Mesenchymal stem cell (in vitro differentiated cells and primary cell): ENCODE data around the gene ANO4.

Source experiments
- DNase-seq: peaks from one replicate; pipeline ENCODE4 v3.0.0-alpha.2; 2013
- H2AFZ ChIP-seq: one replicate; pipeline ENCODE4 v1.6.1; 2013; ENCODE audit warnings: low read depth, mild to moderate bottlenecking, control low read depth, inconsistent platforms, low read length, moderate library complexity
- H2AK5ac ChIP-seq: 2 replicates; pipeline ENCODE4 v1.6.1; 2013; ENCODE audit warnings: low read length, moderate library complexity, mild to moderate bottlenecking, inconsistent platforms; ENCODE audit not compliant: severe bottlenecking
- H2BK120ac ChIP-seq: one replicate; pipeline ENCODE4 v1.6.1; 2013; ENCODE audit warnings: low read depth, mild to moderate bottlenecking, inconsistent platforms, low read length, moderate library complexity
- H2BK12ac ChIP-seq, 2 experiments: one replicate each; pipeline ENCODE4 v1.6.1; 2013; ENCODE audit warnings: inconsistent platforms in 2 of 2, low read length in 2 of 2, mild to moderate bottlenecking in 2 of 2, moderate library complexity in 2 of 2, control low read depth in 1 of 2
- H2BK15ac ChIP-seq: one replicate; pipeline ENCODE4 v1.6.1; 2013; ENCODE audit warnings: mild to moderate bottlenecking, low read depth, inconsistent platforms; ENCODE audit not compliant: poor library complexity, severe bottlenecking
- H2BK5ac ChIP-seq: 2 replicates; pipeline ENCODE4 v1.6.1; 2013; ENCODE audit warnings: low read depth, mild to moderate bottlenecking, low read length, control low read depth, inconsistent platforms; ENCODE audit not compliant: poor library complexity, severe bottlenecking
- H3K14ac ChIP-seq, 2 experiments: one replicate each; pipeline ENCODE4 v1.6.1; 2013; ENCODE audit warnings: inconsistent platforms in 2 of 2, low read length in 2 of 2, control low read depth in 1 of 2, mild to moderate bottlenecking in 1 of 2, moderate library complexity in 1 of 2
- H3K18ac ChIP-seq, 2 experiments: one replicate each; pipeline ENCODE4 v1.6.1; 2013; ENCODE audit warnings: inconsistent platforms in 2 of 2, low read length in 2 of 2, control low read depth in 1 of 2, low read depth in 1 of 2, mild to moderate bottlenecking in 1 of 2
- H3K23ac ChIP-seq, 2 experiments: one replicate each; pipeline ENCODE4 v1.6.1; 2013; ENCODE audit warnings: inconsistent platforms in 2 of 2, low read length in 2 of 2, mild to moderate bottlenecking in 2 of 2, moderate library complexity in 2 of 2, control low read depth in 1 of 2
- H3K27ac ChIP-seq: 2 replicates; pipeline ENCODE4 v1.5.1; 2013; ENCODE audit warnings: mild to moderate bottlenecking, moderate library complexity, low read length, control low read depth, inconsistent platforms; ENCODE audit not compliant: poor library complexity, severe bottlenecking
- H3K27me3 ChIP-seq, 2 experiments: 2 replicates each; pipeline versions ENCODE4 v1.6.1 to v1.7.0; 2013; ENCODE audit warnings: low read length in 2 of 2, mild to moderate bottlenecking in 2 of 2, moderate library complexity in 2 of 2, control low read depth in 1 of 2, inconsistent platforms in 1 of 2; ENCODE audit not compliant: control insufficient read depth in 1 of 2, insufficient read depth in 1 of 2
- H3K36me3 ChIP-seq, 2 experiments: 2 replicates each; pipeline versions ENCODE4 v1.6.1 to v1.7.0; 2013; ENCODE audit warnings: low read length in 2 of 2, control low read depth in 1 of 2, inconsistent platforms in 1 of 2, low read depth in 1 of 2, mild to moderate bottlenecking in 1 of 2; ENCODE audit not compliant: insufficient read depth in 2 of 2, control insufficient read depth in 1 of 2
- H3K4ac ChIP-seq, 2 experiments: one replicate each; pipeline ENCODE4 v1.6.1; 2013; ENCODE audit warnings: inconsistent platforms in 2 of 2, low read length in 2 of 2, mild to moderate bottlenecking in 2 of 2, moderate library complexity in 2 of 2, control low read depth in 1 of 2, low read depth in 1 of 2
- H3K4me1 ChIP-seq: 2 replicates; pipeline ENCODE4 v1.6.1; 2013; ENCODE audit warnings: low read depth, low read length, control low read depth; ENCODE audit not compliant: control insufficient read depth, insufficient read depth
- H3K4me2 ChIP-seq: 2 replicates; pipeline ENCODE4 v1.6.1; 2013; ENCODE audit warnings: low read length, mild to moderate bottlenecking, inconsistent platforms; ENCODE audit not compliant: poor library complexity, severe bottlenecking
- H3K4me3 ChIP-seq, 2 experiments: 2 replicates each; pipeline versions ENCODE4 v1.5.1 to v1.7.0; 2013; ENCODE audit warnings: low read length in 2 of 2, mild to moderate bottlenecking in 2 of 2, control low read depth in 1 of 2, low read depth in 1 of 2; ENCODE audit not compliant: insufficient read depth in 1 of 2
- H3K79me1 ChIP-seq: replicated peaks from 2 replicates; pipeline ENCODE4 v1.6.1; 2013; ENCODE audit warnings: mild to moderate bottlenecking, control low read depth, low read length, inconsistent platforms; ENCODE audit not compliant: poor library complexity, severe bottlenecking
- H3K9ac ChIP-seq: 2 replicates; pipeline ENCODE4 v1.7.0; 2013; ENCODE audit warnings: mild to moderate bottlenecking, low read length, moderate library complexity
- H3K9me3 ChIP-seq: 2 replicates; pipeline ENCODE4 v1.7.0; 2013; ENCODE audit warnings: mild to moderate bottlenecking, low read length; ENCODE audit not compliant: control insufficient read depth
- H4K8ac ChIP-seq: one replicate; pipeline ENCODE4 v1.6.1; 2013; ENCODE audit warnings: inconsistent platforms, mild to moderate bottlenecking, low read length, moderate library complexity
- H4K91ac ChIP-seq: one replicate; pipeline ENCODE4 v1.6.1; 2013; ENCODE audit warnings: mild to moderate bottlenecking, low read length, inconsistent platforms
- WGBS: methylation state at CpG from one replicate; pipeline ENCODE4 v1.1.7; 2013; ENCODE audit warnings: mixed read lengths; 5-methylcytosine and 5-hydroxymethylcytosine counted together

Gene ANO4

DNA sequence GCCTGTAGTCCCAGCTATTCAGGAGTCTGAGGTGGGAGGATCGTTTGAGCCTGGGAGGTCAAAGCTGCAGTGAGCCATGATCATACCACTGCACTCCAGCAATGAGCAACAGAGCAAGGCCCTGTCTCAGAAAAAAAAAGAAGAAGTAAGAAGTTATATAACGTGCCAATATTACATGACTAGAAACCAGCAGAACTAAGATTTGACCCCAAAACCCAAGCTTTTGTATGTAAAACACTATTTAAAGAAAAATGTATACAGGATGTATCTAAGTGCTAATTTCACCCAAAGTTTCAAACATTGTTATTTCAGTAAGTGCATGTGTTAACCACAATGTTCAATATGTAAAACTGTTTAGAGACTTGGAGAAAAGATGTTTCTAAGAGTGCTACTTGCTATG is 320.8 kb downstream of the ANO4 start:
- Histone ChIP-seq H3K4me1 (no peaks in the 10 kb centered on the region), H3K4ac (no peak overlapping the region), H3K27me3 (no peaks in the 10 kb centered on the region), H2BK15ac (no peak overlapping the region), H2AK5ac (no peak overlapping the region), H3K36me3 (no peaks in the 10 kb centered on the region), H3K14ac (no peak overlapping the region), H2BK120ac (no peak overlapping the region), H3K9ac (no peak overlapping the region), H4K8ac (no peak overlapping the region), H2BK12ac (no peak overlapping the region), H3K79me1 (no peaks in the 10 kb centered on the region), H3K4me3 (no peak overlapping the region), H3K4me2 (no peak overlapping the region), H2AFZ (no peak overlapping the region), H2BK5ac (no peak overlapping the region), H3K9me3 (no peaks in the 10 kb centered on the region), H3K27ac (no peak overlapping the region), H3K23ac (no peak overlapping the region), H4K91ac (no peak overlapping the region), H3K18ac (no peak overlapping the region)
- WGBS, result 70% methylated on average over 1 of the region's 2 CpGs
- DNase-seq, result no peak

DNA sequence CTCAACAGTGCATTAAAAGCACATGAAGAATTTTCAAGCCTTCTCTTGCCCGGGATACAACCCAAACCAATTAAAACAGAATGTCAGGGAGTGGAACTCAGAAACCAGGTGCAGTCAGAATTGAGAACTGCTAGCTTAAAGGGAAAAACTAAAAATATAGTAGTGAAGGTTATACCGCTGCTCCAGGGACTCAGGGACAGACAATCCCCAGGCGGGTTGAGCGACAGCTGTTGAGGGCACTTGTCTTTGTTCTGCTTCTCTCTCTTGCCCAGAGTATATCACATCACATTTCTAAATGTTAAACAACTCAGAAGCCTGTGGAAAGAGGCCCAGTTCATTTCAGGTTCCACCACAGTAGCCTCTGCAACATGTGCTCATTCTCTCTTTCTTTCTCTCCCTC is 322.3 kb downstream of the ANO4 start:
- Histone ChIP-seq H2BK15ac (no peak overlapping the region), H3K18ac (no peak overlapping the region), H4K91ac (no peak overlapping the region), H3K4ac (no peak overlapping the region), H3K4me3 (no peak overlapping the region), H3K27ac (no peak overlapping the region), H3K4me2 (no peak overlapping the region), H3K14ac (no peak overlapping the region), H3K23ac (no peak overlapping the region), H4K8ac (no peak overlapping the region), H2AK5ac (no peak overlapping the region), H2AFZ (no peak overlapping the region), H3K9me3 (no peaks in the 10 kb centered on the region), H2BK5ac (no peak overlapping the region), H3K79me1 (no peaks in the 10 kb centered on the region), H3K36me3 (no peaks in the 10 kb centered on the region), H3K9ac (no peak overlapping the region), H3K27me3 (no peaks in the 10 kb centered on the region), H2BK120ac (no peak overlapping the region), H2BK12ac (no peak overlapping the region), H3K4me1 (no peaks in the 10 kb centered on the region)
- WGBS, result 100% methylated on average over 3 of the region's 4 CpGs
- no peak for DNase-seq

- Histone ChIP-seq H3K36me3 (no peaks in the 10 kb centered on the region), H2BK120ac (no peak overlapping the region), H3K23ac (no peak overlapping the region), H3K9ac (no peak overlapping the region), H3K18ac (no peak overlapping the region), H3K14ac (no peak overlapping the region), H4K8ac (no peak overlapping the region), H3K9me3 (no peaks in the 10 kb centered on the region), H2AK5ac (no peak overlapping the region), H3K4me3 (no peak overlapping the region), H3K79me1 (no peaks in the 10 kb centered on the region), H2BK5ac (no peak overlapping the region), H3K4me1 (no peaks in the 10 kb centered on the region), H2BK12ac (no peak overlapping the region), H3K4me2 (no peak overlapping the region), H2BK15ac (no peak overlapping the region), H2AFZ (no peak overlapping the region), H3K27me3 (no peaks in the 10 kb centered on the region), H3K27ac (no peak overlapping the region), H4K91ac (no peak overlapping the region), H3K4ac (no peak overlapping the region)
- WGBS, result no CpG with 5 or more reads among the region's 2 CpGs
- no peak for DNase-seq
These were observed 323.3 kb downstream of the ANO4 start for GRCh38 chr12:101117842-101118241.

- Histone ChIP-seq H2BK15ac (no peak overlapping the region), H3K14ac (peak overlapping the region in 1 of 2 experiments; percentile 88), H2BK5ac (no peak overlapping the region), H3K36me3 (no peaks in the 10 kb centered on the region), H2BK120ac (no peak overlapping the region), H2AFZ (no peak overlapping the region), H3K9me3 (no peaks in the 10 kb centered on the region), H3K27ac (no peak overlapping the region), H3K4me2 (no peak overlapping the region), H4K91ac (no peak overlapping the region), H3K9ac (no peak overlapping the region), H3K4ac (no peak overlapping the region), H3K27me3 (no peaks in the 10 kb centered on the region), H3K4me3 (no peak overlapping the region), H3K18ac (peak overlapping the region in 1 of 2 experiments; percentile 28), H4K8ac (peak overlapping the region; percentile 40), H3K4me1 (peaks cover 2% of the 10 kb centered on the region), H2BK12ac (no peak overlapping the region), H3K79me1 (no peaks in the 10 kb centered on the region), H3K23ac (no peak overlapping the region), H2AK5ac (no peak overlapping the region)
- WGBS, result 54% methylated on average over 6 of the region's 6 CpGs
- peak; percentile 64 for DNase-seq
These were observed 333.1 kb downstream of the ANO4 start for GRCh38 chr12:101127521-101128219.
